Measurements from ENCODE around the gene FXYD3.

GRCh38 chr19:35070471-35070870 lies 45.2 kb upstream of the FXYD3 start:
- TF ChIP-seq RBFOX2 (IDR thresholded peaks at IDR 0.05; ENCODE audit: low read depth, low read length): no peak
- no peak for TF ChIP-seq BHLHE40 (IDR thresholded peaks at IDR 0.05; ENCODE audit: low read length)
- no peak for TF ChIP-seq ZNF343 (CRISPR knock-in tag; IDR thresholded peaks at IDR 0.05)
- TF ChIP-seq MAFF (IDR thresholded peaks at IDR 0.05; ENCODE audit: low read depth, low read length): no peak
- no peak for TF ChIP-seq TCF12 (IDR thresholded peaks at IDR 0.05)
- no peak for TF ChIP-seq TCF12 (CRISPR knock-in tag; IDR thresholded peaks at IDR 0.05)
- TF ChIP-seq NFYB (CRISPR knock-in tag; IDR thresholded peaks at IDR 0.05): no peak
- no peak for TF ChIP-seq ZNF510 (CRISPR knock-in tag; IDR thresholded peaks at IDR 0.05; ENCODE audit: low read depth)
- no peak for TF ChIP-seq TBL1XR1 (IDR thresholded peaks at IDR 0.05; ENCODE audit: borderline replicate concordance, low read length, partially characterized antibody)
- TF ChIP-seq MYC (CRISPR knock-in tag; IDR thresholded peaks at IDR 0.05; ENCODE audit: borderline replicate concordance): no peak
- no peak for TF ChIP-seq YY1 (IDR thresholded peaks at IDR 0.05; ENCODE audit: insufficient read depth, insufficient replicate concordance, low read depth, low read length)
- TF ChIP-seq, protein P1, sequence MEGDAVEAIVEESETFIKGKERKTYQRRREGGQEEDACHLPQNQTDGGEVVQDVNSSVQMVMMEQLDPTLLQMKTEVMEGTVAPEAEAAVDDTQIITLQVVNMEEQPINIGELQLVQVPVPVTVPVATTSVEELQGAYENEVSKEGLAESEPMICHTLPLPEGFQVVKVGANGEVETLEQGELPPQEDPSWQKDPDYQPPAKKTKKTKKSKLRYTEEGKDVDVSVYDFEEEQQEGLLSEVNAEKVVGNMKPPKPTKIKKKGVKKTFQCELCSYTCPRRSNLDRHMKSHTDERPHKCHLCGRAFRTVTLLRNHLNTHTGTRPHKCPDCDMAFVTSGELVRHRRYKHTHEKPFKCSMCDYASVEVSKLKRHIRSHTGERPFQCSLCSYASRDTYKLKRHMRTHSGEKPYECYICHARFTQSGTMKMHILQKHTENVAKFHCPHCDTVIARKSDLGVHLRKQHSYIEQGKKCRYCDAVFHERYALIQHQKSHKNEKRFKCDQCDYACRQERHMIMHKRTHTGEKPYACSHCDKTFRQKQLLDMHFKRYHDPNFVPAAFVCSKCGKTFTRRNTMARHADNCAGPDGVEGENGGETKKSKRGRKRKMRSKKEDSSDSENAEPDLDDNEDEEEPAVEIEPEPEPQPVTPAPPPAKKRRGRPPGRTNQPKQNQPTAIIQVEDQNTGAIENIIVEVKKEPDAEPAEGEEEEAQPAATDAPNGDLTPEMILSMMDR (CRISPR knock-in tag; IDR thresholded peaks at IDR 0.05): no peak
- TF ChIP-seq HNRNPK (IDR thresholded peaks at IDR 0.05; ENCODE audit: low read depth, low read length, poor library complexity, severe bottlenecking): no peak
